CD4-positive, alpha-beta T cell treated with Interferon gamma for 1 hour (primary cell): Measurements from ENCODE around the gene CEP85L.
A peak's percentile ranks its signal among the peaks of the same experiment; 100 is the strongest.

Source experiments
- DNase-seq: peaks from one replicate; pipeline ENCODE4 v3.0.0-alpha.2; 2020

Gene CEP85L

GRCh38 chr6:118659513-118660217 is 8.3 kb upstream of the CEP85L start:
- DNase-seq, result no peak

- no peak for DNase-seq
Measured at GRCh38 chr6:118656847-118657451, 5.6 kb upstream of the CEP85L start.

- no peak for DNase-seq
Measured at GRCh38 chr6:118652051-118652615, 742 bp upstream of the CEP85L start.

GRCh38 chr6:118650582-118651281 is 659 bp downstream of the CEP85L start:
- peak; percentile 12 for DNase-seq

- DNase-seq, result no peak
Measured at GRCh38 chr6:118649918-118650581, 1.3 kb downstream of the CEP85L start.

- no peak for DNase-seq
Measured at GRCh38 chr6:118648866-118649554, 2.4 kb downstream of the CEP85L start.

- DNase-seq, result no peak
Measured at GRCh38 chr6:118646977-118647376, 4.4 kb downstream of the CEP85L start.

- no peak for DNase-seq
Measured at GRCh38 chr6:118645395-118645794, 6.0 kb downstream of the CEP85L start.

- no peak for DNase-seq
Measured at GRCh38 chr6:118644007-118644406, 7.4 kb downstream of the CEP85L start.

GRCh38 chr6:118641042-118641441 is 10.3 kb downstream of the CEP85L start:
- DNase-seq, result no peak

- no peak for DNase-seq
Measured at GRCh38 chr6:118639054-118639964, 12.1 kb downstream of the CEP85L start.

- DNase-seq, result no peak
Measured at GRCh38 chr6:118638288-118638687, 13.1 kb downstream of the CEP85L start.

- DNase-seq, result no peak
Measured at GRCh38 chr6:118635909-118636735, 15.3 kb downstream of the CEP85L start.

- DNase-seq, result no peak
Measured at GRCh38 chr6:118632359-118632758, 19.0 kb downstream of the CEP85L start.

- no peak for DNase-seq
Measured at GRCh38 chr6:118630923-118631322, 20.5 kb downstream of the CEP85L start.

- no peak for DNase-seq
Measured at GRCh38 chr6:118630067-118630466, 21.3 kb downstream of the CEP85L start.

- no peak for DNase-seq
Measured at GRCh38 chr6:118627724-118628123, 23.7 kb downstream of the CEP85L start.

GRCh38 chr6:118625833-118626232 is 25.6 kb downstream of the CEP85L start:
- no peak for DNase-seq

- DNase-seq, result no peak
Measured at GRCh38 chr6:118621799-118622470, 29.5 kb downstream of the CEP85L start.

- no peak for DNase-seq
Measured at GRCh38 chr6:118620202-118620601, 31.2 kb downstream of the CEP85L start.
